Measurements from ENCODE around the gene ATF6B.

DNA sequence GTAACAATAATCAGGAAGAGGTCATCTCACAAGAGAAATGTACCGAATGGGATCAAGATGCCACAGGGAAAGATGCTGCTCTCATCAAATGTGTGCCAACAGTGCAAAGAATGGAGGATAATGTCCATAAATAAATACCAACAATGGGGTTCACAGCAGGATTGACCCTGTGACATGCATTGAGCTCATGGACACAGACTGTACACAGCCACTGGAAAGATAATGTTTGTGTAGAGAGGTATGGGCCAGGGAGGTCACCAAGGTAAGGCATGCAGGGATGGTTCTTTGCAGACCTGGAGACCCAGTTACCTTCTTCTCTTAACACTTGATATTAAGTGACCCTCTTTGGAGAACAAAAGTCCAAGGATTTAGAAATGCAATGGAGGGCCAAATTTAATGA is 46.4 kb upstream of the ATF6B start:
- TF ChIP-seq, protein P1, sequence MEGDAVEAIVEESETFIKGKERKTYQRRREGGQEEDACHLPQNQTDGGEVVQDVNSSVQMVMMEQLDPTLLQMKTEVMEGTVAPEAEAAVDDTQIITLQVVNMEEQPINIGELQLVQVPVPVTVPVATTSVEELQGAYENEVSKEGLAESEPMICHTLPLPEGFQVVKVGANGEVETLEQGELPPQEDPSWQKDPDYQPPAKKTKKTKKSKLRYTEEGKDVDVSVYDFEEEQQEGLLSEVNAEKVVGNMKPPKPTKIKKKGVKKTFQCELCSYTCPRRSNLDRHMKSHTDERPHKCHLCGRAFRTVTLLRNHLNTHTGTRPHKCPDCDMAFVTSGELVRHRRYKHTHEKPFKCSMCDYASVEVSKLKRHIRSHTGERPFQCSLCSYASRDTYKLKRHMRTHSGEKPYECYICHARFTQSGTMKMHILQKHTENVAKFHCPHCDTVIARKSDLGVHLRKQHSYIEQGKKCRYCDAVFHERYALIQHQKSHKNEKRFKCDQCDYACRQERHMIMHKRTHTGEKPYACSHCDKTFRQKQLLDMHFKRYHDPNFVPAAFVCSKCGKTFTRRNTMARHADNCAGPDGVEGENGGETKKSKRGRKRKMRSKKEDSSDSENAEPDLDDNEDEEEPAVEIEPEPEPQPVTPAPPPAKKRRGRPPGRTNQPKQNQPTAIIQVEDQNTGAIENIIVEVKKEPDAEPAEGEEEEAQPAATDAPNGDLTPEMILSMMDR (conservative IDR thresholded peaks at IDR 0.05), result no peak
- TF ChIP-seq EZH2 (IDR thresholded peaks at IDR 0.05; ENCODE audit: low read depth), result no peak

Data from PC-9 (cell line).